ENCODE data around the gene FFAR3.

DNA sequence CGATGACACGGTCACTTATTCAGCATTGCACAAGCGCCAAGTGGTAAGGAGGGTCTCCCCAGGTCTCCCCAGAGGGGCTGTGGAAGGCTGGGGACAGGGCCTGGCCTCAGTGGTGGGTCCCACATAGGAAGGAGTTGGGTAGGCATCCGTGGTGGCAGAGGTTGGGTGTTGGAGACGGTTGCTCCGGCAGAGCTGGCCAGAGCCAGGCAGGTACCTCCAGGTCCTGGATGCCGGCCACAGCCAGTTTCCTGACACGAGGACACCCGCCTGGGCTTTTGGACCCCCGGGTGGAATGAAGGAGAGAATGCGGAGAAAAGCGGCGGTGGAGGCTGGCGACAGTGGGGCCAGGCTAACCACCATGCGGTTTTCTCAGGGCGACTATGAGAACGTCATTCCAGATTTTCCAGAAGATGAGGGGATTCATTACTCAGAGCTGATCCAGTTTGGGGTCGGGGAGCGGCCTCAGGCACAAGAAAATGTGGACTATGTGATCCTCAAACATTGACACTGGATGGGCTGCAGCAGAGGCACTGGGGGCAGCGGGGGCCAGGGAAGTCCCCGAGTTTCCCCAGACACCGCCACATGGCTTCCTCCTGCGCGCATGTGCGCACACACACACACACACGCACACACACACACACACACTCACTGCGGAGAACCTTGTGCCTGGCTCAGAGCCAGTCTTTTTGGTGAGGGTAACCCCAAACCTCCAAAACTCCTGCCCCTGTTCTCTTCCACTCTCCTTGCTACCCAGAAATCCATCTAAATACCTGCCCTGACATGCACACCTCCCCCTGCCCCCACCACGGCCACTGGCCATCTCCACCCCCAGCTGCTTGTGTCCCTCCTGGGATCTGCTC lies 11.8 kb upstream of the FFAR3 start:
- TF ChIP-seq, protein P1, sequence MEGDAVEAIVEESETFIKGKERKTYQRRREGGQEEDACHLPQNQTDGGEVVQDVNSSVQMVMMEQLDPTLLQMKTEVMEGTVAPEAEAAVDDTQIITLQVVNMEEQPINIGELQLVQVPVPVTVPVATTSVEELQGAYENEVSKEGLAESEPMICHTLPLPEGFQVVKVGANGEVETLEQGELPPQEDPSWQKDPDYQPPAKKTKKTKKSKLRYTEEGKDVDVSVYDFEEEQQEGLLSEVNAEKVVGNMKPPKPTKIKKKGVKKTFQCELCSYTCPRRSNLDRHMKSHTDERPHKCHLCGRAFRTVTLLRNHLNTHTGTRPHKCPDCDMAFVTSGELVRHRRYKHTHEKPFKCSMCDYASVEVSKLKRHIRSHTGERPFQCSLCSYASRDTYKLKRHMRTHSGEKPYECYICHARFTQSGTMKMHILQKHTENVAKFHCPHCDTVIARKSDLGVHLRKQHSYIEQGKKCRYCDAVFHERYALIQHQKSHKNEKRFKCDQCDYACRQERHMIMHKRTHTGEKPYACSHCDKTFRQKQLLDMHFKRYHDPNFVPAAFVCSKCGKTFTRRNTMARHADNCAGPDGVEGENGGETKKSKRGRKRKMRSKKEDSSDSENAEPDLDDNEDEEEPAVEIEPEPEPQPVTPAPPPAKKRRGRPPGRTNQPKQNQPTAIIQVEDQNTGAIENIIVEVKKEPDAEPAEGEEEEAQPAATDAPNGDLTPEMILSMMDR (conservative IDR thresholded peaks at IDR 0.05 in 1 of 2, IDR thresholded peaks at IDR 0.05 in 1 of 2; ENCODE audit: extremely low read depth in 1 of 2, insufficient read depth in 1 of 2, low read depth in 1 of 2, low read length in 2 of 2), result no peak
- no peak for TF ChIP-seq EZH2 (IDR thresholded peaks at IDR 0.05; ENCODE audit: borderline replicate concordance, low read length)
